Heart left ventricle (tissue), 16 donors: ENCODE results near the gene OCRL. TPM values are rescaled to one million over a fixed set of nuclear protein-coding genes. Genes with fewer than 3 reads are reported as not detected.

ENCODE experiments used
- ATAC-seq, 4 donors: fragments of 200-7000 bp; cut with Tn5 transposase; one replicate each; pipeline ENCODE4 v1.9.1; 2020 to 2022; ENCODE audit warnings: moderate library complexity in 4 of 4, mild to moderate bottlenecking in 3 of 4, moderate number of reproducible peaks in 1 of 4
- DNase-seq, 5 donors: peaks; one replicate each; pipeline ENCODE4 v3.0.0-alpha.2; 2020
- H3K27ac ChIP-seq, 12 donors: fragments of 200-600 bp; sonication (generic) in 4 of 12; one replicate each; pipeline versions ENCODE4 v1.5.0 to v1.8.0; 2016 to 2022; ENCODE audit warnings: mild to moderate bottlenecking in 2 of 12
- H3K27me3 ChIP-seq, 9 donors: fragments of 200-600 bp; sonication (generic) in 2 of 9; one replicate each; pipeline versions ENCODE4 v1.5.1 to v1.8.0; 2016 to 2022; ENCODE audit warnings: mild to moderate bottlenecking in 3 of 9
- H3K36me3 ChIP-seq, 9 donors: fragments of 200-600 bp; sonication (generic) in 2 of 9; one replicate each; pipeline versions ENCODE4 v1.5.0 to v1.8.0; 2018 to 2022; ENCODE audit warnings: mild to moderate bottlenecking in 2 of 9
- H3K4me1 ChIP-seq, 12 donors: fragments of 200-600 bp; sonication (generic) in 4 of 12; one replicate each; pipeline versions ENCODE4 v1.5.0 to v1.8.0; 2016 to 2022; ENCODE audit warnings: mild to moderate bottlenecking in 3 of 12
- H3K4me3 ChIP-seq, 12 donors: fragments of 200-600 bp; sonication (generic) in 4 of 12; one replicate each; pipeline versions ENCODE4 v1.5.0 to v1.8.0; 2017 to 2022; ENCODE audit warnings: mild to moderate bottlenecking in 9 of 12, moderate library complexity in 4 of 12
- H3K9me3 ChIP-seq, 12 donors: fragments of 200-600 bp; sonication (generic) in 4 of 12; one replicate each; pipeline versions ENCODE4 v1.5.0 to v1.8.0; 2016 to 2022; ENCODE audit warnings: mild to moderate bottlenecking in 1 of 12
- POLR2A ChIP-seq, 2 donors: fragments of 450-650 bp; IDR thresholded peaks; one replicate each; pipeline ENCODE4 v1.6.1; 2017; ENCODE audit warnings: antibody characterized with exemption in 2 of 2, mild to moderate bottlenecking in 2 of 2, moderate library complexity in 2 of 2
- WGBS, 4 donors: extraction: QIAGEN DNeasy Blood & Tissue Kit in 2 of 4; methylation state at CpG; one replicate each; pipeline versions ENCODE4 v1.1.5 to v1.1.7; 2013 to 2018; 5-methylcytosine and 5-hydroxymethylcytosine counted together
- intact Hi-C, 10 donors: fragments of 100-400 bp; cut with DNase I; formaldehyde crosslinking; loops; one replicate each; pipeline versions ENCODE4 v1.11.1 to v1.14.2; 2022
- polyA plus RNA-seq, 2 donors: library from polyadenylated mRNA; stranded (reverse); fragments of 200-250 nt; gene quantifications; one replicate each; pipeline ENCODE4 v1.2.3, GENCODE V29; 2013
- total RNA-seq, 9 donors: library from RNA; depleted of rRNA in 2 of 9; stranded (reverse); fragments of >200 nt in 2 of 9; fragmentation: NEBNext Ultra II Directional in 3 of 9; extraction: Animal tissue kit (Norgen Biotek cat#: 25700) in 3 of 9; gene quantifications; one replicate each; pipeline versions ENCODE4 v1.1.0 to v1.2.4, GENCODE V29; 2016 to 2023
- TF ChIP-seq, protein P1 (sequence below), 12 donors: fragments of 200-600 bp; sonication (generic) in 4 of 12; IDR thresholded peaks; one replicate each; pipeline versions ENCODE4 v1.5.0 to v1.8.0; 2018 to 2022; ENCODE audit warnings: antibody characterized with exemption in 12 of 12, mild to moderate bottlenecking in 5 of 12
- donor health status: ischemic (EF 13 %, LVEDD 7.1; RV severe dilation, severe dysfunction).
- donor health status: healthy with polysubstance abuse.
- donor health status: DM: no; HTN: yes; CAD: no.
- donor health status: DM: no; HTN: no; CAD: no.
- donor health status: ischemic (EF 25% LVEDD 6.9; RV normal size, moderate dysfunction).
- donor health status: ischemic (EF 25% LVEDD 5.7; RV mildly dilated, moderate dysfunction).
- donor health status: healthy.
- donor health status: DM: yes; HTN: yes; CAD: no.
- donor health status: ischemic (EF 35%, LVEDD 5.7; RV mildly dilated, moderate dysfunction).
- donor health status: nonischemic (EF 11% LVEDD 7.7; RV severe dilation, severe dysfunction).
- donor health status: DM: yes; HTN: yes; CAD: no.
- donor health status: PGD.
- donor health status: ischemic (EF 29% LVEDD 5.4; RV normal size, mild dysfunction).
- donor health status: nonischemic (EF 23%, LVEDD 6.1; RV moderate dilation, normal function).

Gene OCRL
- total and polyA plus RNA-seq, 11 donors: 6.4 to 13.7 (median 10.2) TPM

DNA sequence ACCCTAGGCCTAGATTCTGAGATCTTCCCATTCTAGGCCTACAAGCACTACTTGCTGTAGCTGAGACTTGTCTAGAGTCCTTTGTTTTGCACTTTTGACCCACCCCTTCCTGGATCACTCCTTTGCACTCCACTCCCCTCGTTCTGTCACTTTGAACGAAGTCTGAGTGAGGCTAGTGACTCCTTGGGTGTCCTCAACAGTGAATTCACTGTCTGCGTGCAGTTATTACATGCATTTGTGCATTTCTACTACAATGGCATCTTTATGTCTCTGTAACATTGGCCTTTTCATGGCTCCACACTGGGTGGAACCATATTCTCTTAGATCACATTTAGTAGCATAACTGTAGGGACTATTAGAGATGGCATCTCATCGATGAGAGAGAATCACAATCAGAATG is 50.5 kb downstream of the OCRL start:
- H3K4me3 ChIP-seq: no peak overlapping the region
- no peak overlapping the region for H3K27ac ChIP-seq
- WGBS, 4 donors: 61 to 95% (median 84%) methylated on average over 4 of the region's 4 CpGs
- intact Hi-C loops: no loop called here
- peaks cover 0 to 7% (median 0%) of the 10 kb centered on the region in 12 donors for H3K4me1 ChIP-seq
- DNase-seq: no peak
- no peaks in the 10 kb centered on the region for H3K27me3 ChIP-seq
- no peaks in the 10 kb centered on the region for H3K9me3 ChIP-seq
- peaks cover 0 to 54% (median 44%) of the 10 kb centered on the region in 9 donors for H3K36me3 ChIP-seq
- TF ChIP-seq, protein P1, sequence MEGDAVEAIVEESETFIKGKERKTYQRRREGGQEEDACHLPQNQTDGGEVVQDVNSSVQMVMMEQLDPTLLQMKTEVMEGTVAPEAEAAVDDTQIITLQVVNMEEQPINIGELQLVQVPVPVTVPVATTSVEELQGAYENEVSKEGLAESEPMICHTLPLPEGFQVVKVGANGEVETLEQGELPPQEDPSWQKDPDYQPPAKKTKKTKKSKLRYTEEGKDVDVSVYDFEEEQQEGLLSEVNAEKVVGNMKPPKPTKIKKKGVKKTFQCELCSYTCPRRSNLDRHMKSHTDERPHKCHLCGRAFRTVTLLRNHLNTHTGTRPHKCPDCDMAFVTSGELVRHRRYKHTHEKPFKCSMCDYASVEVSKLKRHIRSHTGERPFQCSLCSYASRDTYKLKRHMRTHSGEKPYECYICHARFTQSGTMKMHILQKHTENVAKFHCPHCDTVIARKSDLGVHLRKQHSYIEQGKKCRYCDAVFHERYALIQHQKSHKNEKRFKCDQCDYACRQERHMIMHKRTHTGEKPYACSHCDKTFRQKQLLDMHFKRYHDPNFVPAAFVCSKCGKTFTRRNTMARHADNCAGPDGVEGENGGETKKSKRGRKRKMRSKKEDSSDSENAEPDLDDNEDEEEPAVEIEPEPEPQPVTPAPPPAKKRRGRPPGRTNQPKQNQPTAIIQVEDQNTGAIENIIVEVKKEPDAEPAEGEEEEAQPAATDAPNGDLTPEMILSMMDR (IDR thresholded peaks at IDR 0.05): no peak
- TF ChIP-seq POLR2A (IDR thresholded peaks at IDR 0.05): no peak
- ATAC-seq: no peak

DNA sequence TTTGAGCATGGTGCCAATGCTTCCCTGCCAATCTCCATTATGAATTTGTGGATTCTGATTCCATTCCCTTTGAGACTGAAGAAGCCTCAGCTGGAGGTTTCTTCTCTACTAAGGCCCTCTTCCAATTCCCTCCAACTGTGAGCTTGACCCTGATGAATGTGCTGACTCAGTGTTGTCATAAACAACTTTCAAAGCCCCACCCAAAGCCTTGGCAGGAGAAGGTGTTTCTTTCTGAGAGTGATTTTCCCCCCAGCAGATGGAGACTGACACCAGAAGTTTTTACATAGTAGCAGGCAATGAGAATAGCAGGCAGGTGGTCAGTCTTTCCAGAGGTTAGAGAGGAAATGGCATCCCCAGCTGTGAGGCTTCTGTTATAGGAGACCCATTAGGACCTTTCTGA is 53.1 kb downstream of the OCRL start:
- peaks cover 0 to 39% (median 30%) of the 10 kb centered on the region in 9 donors for H3K36me3 ChIP-seq
- ATAC-seq: peak in 1 of 4 donors; percentile 30
- H3K27ac ChIP-seq: no peak overlapping the region
- intact Hi-C loops: no loop called here
- DNase-seq: no peak
- no peaks in the 10 kb centered on the region for H3K27me3 ChIP-seq
- peaks cover 0 to 7% (median 0%) of the 10 kb centered on the region in 12 donors for H3K4me1 ChIP-seq
- no peak overlapping the region for H3K4me3 ChIP-seq
- no peaks in the 10 kb centered on the region for H3K9me3 ChIP-seq
- TF ChIP-seq, protein P1 (IDR thresholded peaks at IDR 0.05): no peak
- TF ChIP-seq POLR2A (IDR thresholded peaks at IDR 0.05): no peak

DNA sequence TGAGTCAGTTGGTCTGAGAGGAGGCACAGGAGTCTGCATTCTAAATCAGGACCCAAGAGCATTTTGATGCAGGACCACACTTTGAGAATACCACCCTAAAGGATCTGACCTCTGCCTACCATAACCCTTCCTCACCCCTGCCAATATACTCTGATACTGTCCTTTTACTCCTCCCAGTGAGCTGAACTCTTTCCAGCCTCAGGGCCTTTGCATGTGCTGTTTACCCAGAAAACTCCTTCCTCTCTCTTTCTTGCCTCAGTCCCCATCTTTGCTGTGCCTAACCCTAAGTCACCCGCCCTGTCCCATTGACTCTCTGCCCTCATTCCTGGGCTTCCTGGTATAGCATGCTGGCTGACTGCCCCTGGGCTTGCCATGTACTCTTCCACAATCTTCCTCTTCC is 54.7 kb downstream of the OCRL start:
- Histone ChIP-seq H3K36me3 (peaks cover 0 to 22% (median 16%) of the 10 kb centered on the region in 9 donors), H3K27me3 (no peaks in the 10 kb centered on the region), H3K4me1 (peaks cover 0 to 7% (median 0%) of the 10 kb centered on the region in 12 donors), H3K27ac (no peak overlapping the region), H3K4me3 (no peak overlapping the region), H3K9me3 (no peaks in the 10 kb centered on the region)
- WGBS, 4 donors: 71 to 100% (median 89%) methylated on average over 1 of the region's 1 CpG
- ATAC-seq (no peak), DNase-seq (no peak)
- TF ChIP-seq, protein P1 (IDR thresholded peaks at IDR 0.05): no peak
- TF ChIP-seq POLR2A (IDR thresholded peaks at IDR 0.05): no peak
- intact Hi-C loops: no loop called here

DNA sequence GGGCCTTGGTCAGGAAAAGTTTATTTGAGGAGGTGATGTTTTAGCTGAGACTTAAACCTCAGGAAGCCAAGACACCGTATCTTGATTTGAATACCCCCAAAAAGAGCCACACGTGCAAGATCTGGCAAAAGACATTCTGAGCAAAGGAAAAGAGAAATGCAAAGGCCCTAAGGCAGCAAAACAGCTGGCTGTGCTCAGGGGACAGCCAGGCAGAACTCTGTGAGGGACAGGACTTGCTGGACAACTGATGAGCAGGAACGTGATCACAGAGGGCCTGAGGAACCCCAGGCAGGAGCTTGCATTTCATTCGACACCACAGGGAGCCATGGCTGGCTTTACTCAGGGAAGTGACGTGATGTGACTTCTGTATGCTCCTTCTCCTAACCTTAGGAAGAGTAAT is 56.0 kb downstream of the OCRL start:
- intact Hi-C loops: no loop called here
- no peak for TF ChIP-seq POLR2A (IDR thresholded peaks at IDR 0.05)
- TF ChIP-seq, protein P1 (IDR thresholded peaks at IDR 0.05): no peak
- Histone ChIP-seq H3K27ac (no peak overlapping the region), H3K4me3 (no peak overlapping the region), H3K9me3 (no peaks in the 10 kb centered on the region), H3K27me3 (no peaks in the 10 kb centered on the region), H3K4me1 (peaks cover 0 to 7% (median 0%) of the 10 kb centered on the region in 12 donors), H3K36me3 (peaks cover 0 to 9% (median 4%) of the 10 kb centered on the region in 9 donors)
- no peak for ATAC-seq
- DNase-seq: no peak
- WGBS, 4 donors: 62 to 86% (median 75%) methylated on average over 5 of the region's 5 CpGs
